Measurements from ENCODE around the gene EFCAB8. TPM values are rescaled to one million over a fixed set of nuclear protein-coding genes. Genes with fewer than 3 reads are reported as not detected.
"Not testable (repeated sequence)": the region's sequence is repeated elsewhere in the genome, so short reads cannot be mapped to it uniquely, and the experiment has no call there.

The EFCAB8 gene
- total RNA-seq, 1 donor from 2014 or later = not detected

- FAIRE-seq (no peak), DNase-seq (ENCODE audit: low spot score in 2 of 2) (no peak)
Observed at GRCh38 chr20:32934580-32934979, 75.9 kb downstream of the EFCAB8 start.

GRCh38 chr20:32941155-32941885 is 82.6 kb downstream of the EFCAB8 start:
- DNase-seq (ENCODE audit: low spot score in 2 of 2) = no peak
- no peak for FAIRE-seq

GRCh38 chr20:32943490-32944052 is 84.8 kb downstream of the EFCAB8 start:
- DNase-seq (ENCODE audit: low spot score in 2 of 2) (no peak), FAIRE-seq (no peak)

GRCh38 chr20:32945710-32946221 is 87.0 kb downstream of the EFCAB8 start:
- no peak for FAIRE-seq

GRCh38 chr20:32946629-32947028 is 87.9 kb downstream of the EFCAB8 start:
- FAIRE-seq (no peak), DNase-seq (ENCODE audit: low spot score in 2 of 2) (no peak)

More at GRCh38 chr20:32945710-32946221, 87.0 kb downstream of the EFCAB8 start:
- DNase-seq (ENCODE audit: low spot score in 2 of 2) = no peak

- DNase-seq (ENCODE audit: low spot score in 2 of 2); FAIRE-seq: not testable (repeated sequence)
Observed at GRCh38 chr20:32950539-32950938, 91.8 kb downstream of the EFCAB8 start.

GRCh38 chr20:32957459-32957858 is 98.7 kb downstream of the EFCAB8 start:
- FAIRE-seq (no peak), DNase-seq (ENCODE audit: low spot score in 2 of 2) (no peak)

GRCh38 chr20:32958574-32958973 is 99.9 kb downstream of the EFCAB8 start:
- no peak for FAIRE-seq
- DNase-seq (ENCODE audit: low spot score in 2 of 2) = no peak

- DNase-seq (ENCODE audit: low spot score in 2 of 2) = no peak
- FAIRE-seq = no peak
Observed at GRCh38 chr20:32959351-32960221, 100.9 kb downstream of the EFCAB8 start.

- FAIRE-seq = no peak
- DNase-seq (ENCODE audit: low spot score in 2 of 2) = no peak
Observed at GRCh38 chr20:32960222-32960518, 101.4 kb downstream of the EFCAB8 start.

- DNase-seq (ENCODE audit: low spot score in 2 of 2) (no peak), FAIRE-seq (no peak)
Observed at GRCh38 chr20:32960849-32961731, 102.4 kb downstream of the EFCAB8 start.

- no peak for DNase-seq (ENCODE audit: low spot score in 2 of 2)
- no peak for FAIRE-seq
Observed at GRCh38 chr20:32962053-32962452, 103.3 kb downstream of the EFCAB8 start.

- FAIRE-seq; DNase-seq (ENCODE audit: low spot score in 2 of 2): not testable (repeated sequence)
Observed at GRCh38 chr20:32962646-32963045, 103.9 kb downstream of the EFCAB8 start.

- FAIRE-seq (no peak), DNase-seq (ENCODE audit: low spot score in 2 of 2) (no peak)
Observed at GRCh38 chr20:32963176-32963575, 104.5 kb downstream of the EFCAB8 start.

- FAIRE-seq = no peak
- no peak for DNase-seq (ENCODE audit: low spot score in 2 of 2)
Observed at GRCh38 chr20:32964575-32964974, 105.9 kb downstream of the EFCAB8 start.

- FAIRE-seq = no peak
- DNase-seq (ENCODE audit: low spot score in 2 of 2) = no peak
Observed at GRCh38 chr20:32965115-32965514, 106.4 kb downstream of the EFCAB8 start.

GRCh38 chr20:32965581-32966373 is 107.1 kb downstream of the EFCAB8 start:
- FAIRE-seq (no peak), DNase-seq (ENCODE audit: low spot score in 2 of 2) (peak in 1 of 2 donors; percentile 2)

GRCh38 chr20:32966382-32966781 is 107.7 kb downstream of the EFCAB8 start:
- FAIRE-seq = no peak
- DNase-seq (ENCODE audit: low spot score in 2 of 2) = no peak
